NCI-H2107 treated with DMSO at 0.1 percent for 48 hours (cell line): ENCODE results near the gene IFNLR1.

Experiments used
- DNase-seq: peaks from one replicate; lab custom pipeline; 2025; ENCODE audit not compliant: unreplicated experiment; lab: John Stamatoyannopoulos, UW

Gene IFNLR1

DNA sequence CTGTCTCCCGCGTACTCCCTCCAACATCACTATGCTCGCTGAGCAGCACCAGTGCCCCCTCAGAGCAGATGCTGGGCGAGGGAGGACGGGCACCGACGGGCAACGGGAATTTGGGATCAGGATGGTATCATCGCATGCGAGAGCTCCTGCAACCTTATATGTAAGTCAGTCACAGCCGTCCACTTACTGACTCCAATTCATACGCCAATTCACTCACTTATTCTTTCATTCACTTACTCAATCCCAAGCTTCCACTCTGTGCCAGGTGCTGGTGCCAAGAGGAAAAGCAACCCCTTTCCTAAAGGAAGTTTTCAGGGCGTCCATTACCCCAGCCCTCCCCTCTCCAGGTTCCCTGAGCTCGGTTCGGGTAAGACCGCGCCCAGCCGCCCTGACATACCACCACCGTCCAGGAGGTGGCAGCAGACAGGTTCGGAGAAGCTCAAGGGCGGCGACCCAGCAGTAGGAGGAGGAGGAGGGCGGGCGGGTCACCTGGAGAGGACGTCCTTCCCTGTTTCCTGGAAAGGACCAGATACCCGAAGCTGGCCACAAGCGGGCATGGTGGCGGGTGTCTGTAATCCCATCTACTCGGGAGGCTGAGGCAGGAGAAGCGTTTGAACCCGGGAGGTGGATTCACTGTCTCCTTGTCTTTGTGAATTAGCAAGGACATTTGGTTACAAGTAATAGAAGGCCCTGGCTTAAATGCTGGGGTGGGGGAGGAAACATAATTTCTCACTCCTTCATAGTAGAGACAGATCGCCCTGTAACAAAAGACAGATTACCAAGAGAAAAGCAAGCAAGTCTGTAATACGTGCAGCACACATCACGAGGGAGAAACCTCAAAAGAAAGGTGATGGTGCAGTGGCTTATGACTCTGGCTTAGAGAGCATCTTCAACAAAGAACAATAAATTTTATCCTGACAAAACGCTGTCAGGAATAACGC, 36.6 kb downstream of the IFNLR1 start:
- peak; percentile 81 for DNase-seq

GRCh38 chr1:24149866-24150233, 37.2 kb downstream of the IFNLR1 start:
- DNase-seq: no peak

DNA sequence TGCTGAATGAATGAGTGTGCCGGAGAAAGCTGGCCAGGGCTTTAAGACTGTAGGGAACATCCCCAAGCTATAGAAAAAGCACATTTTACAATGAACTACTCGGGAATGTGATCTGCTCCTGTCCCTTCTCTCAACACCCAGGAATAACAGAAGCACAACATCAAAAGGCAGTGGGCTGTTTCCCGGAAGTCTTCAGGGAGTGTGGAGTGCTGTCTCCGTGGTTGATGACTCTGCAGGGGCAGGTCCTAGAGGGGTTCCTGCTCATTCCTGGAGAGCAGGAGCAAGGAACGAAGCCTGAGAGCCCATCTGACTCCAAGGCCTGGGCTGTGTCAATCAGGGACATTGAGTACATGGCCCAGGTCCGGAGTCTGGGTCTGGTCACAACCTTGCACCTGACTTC, 39.3 kb downstream of the IFNLR1 start:
- DNase-seq: no peak

DNA sequence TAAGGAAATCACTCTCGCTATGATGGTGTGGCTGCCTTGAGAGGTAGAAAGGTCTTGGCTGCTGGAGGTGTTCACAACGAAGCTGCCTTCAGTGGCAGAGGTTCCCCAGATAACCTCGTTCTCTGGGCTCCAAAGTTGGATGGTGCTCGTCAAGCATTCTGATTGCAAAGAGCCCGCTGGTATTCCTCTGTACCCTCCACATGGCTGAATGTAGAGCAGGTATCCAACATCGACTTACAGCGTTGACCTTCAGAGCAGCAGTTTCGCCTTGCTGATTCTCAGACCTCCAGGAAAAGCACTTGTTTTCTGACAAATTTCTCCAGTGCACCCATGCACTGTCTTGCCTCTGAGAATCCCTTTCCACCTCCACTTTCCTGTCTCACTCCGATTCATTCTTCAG, 39.9 kb downstream of the IFNLR1 start:
- no peak for DNase-seq

DNA sequence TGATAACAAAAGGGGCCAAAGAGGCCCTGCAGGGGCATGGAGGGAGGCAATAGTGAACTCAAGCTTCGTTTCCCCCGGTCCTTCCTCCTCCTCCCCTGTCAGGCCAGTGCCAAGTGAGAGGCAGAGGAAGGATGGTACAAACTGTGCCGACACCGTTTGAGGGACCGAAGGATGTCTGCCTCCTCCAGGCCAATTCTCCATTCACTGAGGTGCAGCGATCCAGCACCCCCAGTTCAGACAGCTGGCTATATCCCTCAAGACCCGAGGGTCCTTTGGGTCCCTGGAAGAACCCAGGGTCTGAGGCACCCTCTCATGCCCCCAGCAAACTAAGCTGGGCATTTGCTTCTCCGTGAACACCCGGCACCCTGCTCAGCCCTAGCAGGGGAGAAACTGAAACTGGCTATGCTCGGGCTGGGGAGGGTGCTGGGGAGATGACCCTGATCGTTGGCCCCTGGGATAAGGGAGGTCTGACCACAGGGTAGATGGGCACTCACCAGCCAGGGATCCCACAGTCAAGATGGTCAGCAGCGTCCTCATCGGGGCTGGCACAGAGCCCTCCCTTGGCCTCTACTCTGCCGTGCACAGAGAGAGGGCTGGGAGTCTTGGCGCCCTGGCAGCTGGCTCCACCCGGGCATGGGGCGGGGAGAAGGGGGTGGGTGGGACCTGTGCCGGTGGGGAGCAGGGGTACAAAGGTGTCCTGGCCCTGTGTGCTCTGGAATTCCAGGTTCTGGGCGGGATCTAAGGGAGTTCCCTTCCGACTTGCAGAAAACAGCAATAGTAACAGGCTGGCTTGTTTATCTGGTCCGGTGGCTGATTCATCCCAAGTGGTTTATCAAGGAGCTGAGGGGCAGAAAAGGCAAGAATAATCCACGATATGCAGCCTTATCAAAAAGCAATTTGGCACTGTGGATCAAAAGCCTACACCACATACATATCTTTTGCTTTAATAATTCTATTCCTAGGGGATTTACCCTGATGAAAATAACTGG, 44.2 kb downstream of the IFNLR1 start, which contains the start of gene IL22RA1:
Gene IL22RA1 (minus strand): TSS at position 595 of the 989 bp plus-strand sequence. CDS start 58 bp downstream, at position 537.
- no peak for DNase-seq

GRCh38 chr1:24141311-24141997, 45.6 kb downstream of the IFNLR1 start:
- DNase-seq: no peak

DNA sequence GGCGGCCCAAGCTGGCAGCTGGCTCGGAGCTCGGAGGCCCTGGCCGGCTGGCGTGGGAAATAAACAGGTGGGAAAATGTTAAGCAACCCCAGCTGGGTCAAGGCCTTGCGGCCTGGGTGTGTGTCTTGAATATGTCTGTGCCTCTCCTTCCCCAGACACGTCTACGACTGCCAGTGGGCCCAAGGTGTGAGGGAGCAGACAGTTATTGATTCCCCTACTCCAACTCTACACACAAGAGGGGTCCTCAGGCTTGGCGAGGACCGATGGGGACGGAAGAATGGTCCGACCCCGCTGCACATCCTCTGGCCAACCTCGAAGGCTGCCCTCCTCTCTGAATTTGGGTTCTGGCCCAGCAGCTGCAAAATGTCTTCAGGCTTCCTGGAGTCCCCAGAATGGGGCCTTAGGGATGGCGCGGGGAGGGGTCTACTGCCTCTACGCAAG, 46.3 kb downstream of the IFNLR1 start:
- no peak for DNase-seq

DNA sequence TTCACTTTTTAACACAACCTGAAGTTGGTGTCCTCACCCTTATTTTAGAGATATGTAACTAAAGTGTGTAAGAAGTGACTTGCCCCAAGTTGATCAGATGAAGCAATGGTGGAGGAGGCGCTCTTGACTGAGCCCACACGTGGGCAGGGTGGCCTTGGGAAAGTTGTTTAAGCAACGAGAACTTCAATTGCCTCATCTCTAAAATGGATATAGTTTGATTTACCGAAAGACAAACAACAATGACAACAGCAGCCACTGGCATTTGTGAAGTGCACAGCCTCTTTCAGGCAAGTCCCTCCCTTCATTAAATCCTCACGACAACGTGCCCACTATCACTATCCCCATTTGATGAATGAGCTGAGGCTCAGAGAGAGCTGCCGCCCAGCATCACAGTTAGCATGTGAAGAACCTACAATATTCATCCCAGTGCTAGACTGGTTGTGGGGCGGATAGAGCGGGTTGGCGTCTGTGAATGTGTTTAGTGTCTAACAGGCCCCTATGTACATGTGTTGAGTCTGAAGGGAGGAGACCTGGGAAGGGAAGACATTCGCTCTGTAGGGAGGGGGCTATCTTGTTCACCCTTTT, 47.2 kb downstream of the IFNLR1 start:
- DNase-seq: no peak

- DNase-seq: no peak
Measured at GRCh38 chr1:24139222-24139489, 47.9 kb downstream of the IFNLR1 start.

DNA sequence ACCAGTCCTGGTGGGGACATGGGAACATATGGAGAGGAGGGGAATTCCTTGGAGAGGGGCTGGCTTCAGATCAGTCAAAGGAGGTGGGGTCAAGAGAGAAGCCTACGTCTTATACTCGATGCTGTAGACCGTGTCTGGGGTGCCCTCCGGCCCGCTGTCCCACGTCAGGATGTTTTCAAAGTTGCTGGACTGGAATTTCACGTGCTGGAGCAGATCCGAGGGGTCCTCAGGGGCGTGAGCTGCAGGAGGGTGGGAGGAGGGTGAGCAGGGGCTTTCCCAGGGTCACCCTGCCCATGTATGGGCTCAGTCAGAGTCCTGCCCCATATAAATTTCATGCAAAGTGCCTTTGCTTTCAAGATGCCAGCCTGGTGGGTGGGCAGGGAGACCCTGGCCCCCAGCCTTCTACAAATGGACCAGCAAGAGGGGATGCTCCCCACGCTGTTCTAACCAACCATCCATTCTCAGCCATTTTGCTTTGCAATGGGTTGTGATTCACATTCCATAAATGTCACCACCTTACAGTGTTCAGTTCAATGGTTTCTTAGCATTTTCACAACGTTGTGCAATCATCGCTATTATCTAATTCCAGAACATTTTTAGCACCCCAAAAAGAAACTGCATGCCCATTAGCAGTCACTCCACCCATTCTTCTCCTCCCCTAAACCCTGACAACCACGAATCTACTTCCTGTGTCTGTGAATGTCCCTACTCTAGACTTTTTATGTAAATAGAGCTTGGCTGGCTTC, 48.4 kb downstream of the IFNLR1 start:
- no peak for DNase-seq

DNA sequence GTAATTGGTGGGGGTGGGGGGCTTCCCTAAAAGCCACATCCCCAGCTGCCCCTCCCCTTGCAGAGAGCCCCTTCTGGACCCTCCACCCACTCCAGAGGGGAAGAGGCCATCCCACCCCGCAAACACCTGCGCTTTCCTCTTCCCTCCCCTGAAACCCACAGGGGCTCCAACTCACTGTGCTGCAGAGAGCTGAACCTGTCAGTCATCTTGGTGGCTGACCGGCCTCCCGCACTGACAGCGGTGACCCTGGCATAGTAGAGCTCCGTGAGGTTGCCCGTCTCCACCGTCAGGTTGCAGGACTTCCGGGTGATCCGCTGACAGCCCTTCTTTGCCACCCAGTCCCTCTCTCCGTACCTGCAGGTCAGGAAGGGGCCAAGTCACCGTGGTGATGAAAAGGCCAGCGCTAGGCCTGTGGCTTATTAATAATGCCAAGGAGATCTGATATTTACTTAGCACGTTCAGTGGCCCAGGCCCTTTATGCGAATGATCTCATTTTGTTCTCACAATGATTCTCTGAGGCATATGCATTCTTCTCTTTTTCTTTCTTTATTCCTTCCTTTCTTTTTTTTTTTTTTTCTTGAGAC, 50.0 kb downstream of the IFNLR1 start:
- DNase-seq: no peak

DNA sequence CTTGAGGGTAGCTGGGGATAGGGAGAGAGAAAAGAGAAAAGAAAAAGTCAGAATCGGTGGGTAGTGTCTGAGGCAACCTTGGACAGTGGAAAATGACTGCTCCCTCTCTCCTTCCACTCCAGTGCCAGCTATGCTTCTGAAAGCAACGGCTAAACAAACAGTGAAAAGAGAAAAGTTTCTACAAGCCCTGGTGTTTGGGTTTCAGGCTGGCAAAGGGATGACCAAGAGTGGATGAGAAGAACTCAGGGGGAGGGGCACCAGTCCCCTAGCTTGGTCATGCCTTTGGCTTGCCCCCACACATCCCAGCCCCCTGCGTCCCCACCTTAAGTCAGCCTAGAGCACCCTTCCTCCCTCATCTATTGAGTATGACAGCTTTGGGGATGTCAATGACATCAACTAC, 52.7 kb downstream of the IFNLR1 start:
- no peak for DNase-seq

- DNase-seq: no peak
Measured at GRCh38 chr1:24133819-24134218, 53.3 kb downstream of the IFNLR1 start.

GRCh38 chr1:24130385-24130784, 56.7 kb downstream of the IFNLR1 start:
- DNase-seq: no peak

GRCh38 chr1:24127801-24128363, 59.2 kb downstream of the IFNLR1 start:
- DNase-seq: no peak

GRCh38 chr1:24127134-24127800, 59.8 kb downstream of the IFNLR1 start:
- no peak for DNase-seq

- no peak for DNase-seq
Measured at GRCh38 chr1:24126672-24127023, 60.4 kb downstream of the IFNLR1 start.

DNA sequence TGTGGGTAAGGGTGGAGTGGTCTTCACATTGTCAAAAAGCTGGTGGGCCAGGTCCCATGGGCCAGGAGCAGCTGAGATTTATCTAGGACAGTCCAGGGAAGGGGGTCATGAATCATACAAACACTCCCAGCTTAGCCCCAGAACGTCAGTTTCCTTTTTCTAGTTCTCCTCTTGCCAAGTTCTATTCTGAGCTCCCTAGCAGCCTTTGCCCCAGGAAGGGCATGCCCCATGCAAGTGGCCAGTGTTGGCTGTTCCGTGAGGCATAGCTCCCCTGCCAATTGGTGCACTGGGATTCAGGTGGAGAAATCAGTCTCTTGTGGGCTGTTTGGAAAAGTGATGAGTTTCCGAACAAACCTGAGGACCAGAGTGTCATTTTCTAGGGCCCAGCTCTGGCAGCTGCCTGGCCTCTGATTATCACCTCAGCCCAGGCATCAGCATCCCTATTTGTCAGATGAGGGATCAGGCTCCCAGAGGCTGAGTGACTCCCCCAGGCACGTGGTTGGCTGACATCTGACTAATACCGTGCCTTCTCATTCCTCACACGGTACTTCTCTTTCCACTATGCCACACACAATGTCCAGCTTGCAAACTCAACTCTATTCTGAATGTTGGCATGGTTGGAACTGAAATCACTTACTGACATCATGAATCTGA, 60.9 kb downstream of the IFNLR1 start:
- no peak for DNase-seq

GRCh38 chr1:24125456-24125855, 61.6 kb downstream of the IFNLR1 start:
- DNase-seq: no peak
